Stimulated activated CD8-positive, alpha-beta memory T cell treated with anti-CD3 and anti-CD28 coated beads, Interleukin-7, amount 100 ng/mL, for 1 hour (primary cell): ENCODE results near the gene GSAP.
"Not testable (repeated sequence)": the region's sequence is repeated elsewhere in the genome, so short reads cannot be mapped to it uniquely, and the experiment has no call there.

Source experiments
- DNase-seq, 2 donors: peaks; one replicate each; pipeline ENCODE4 v3.0.0-alpha.2; 2020; ENCODE audit warnings: low read depth in 2 of 2

The GSAP gene

GRCh38 chr7:77288676-77289320, 127.4 kb downstream of the GSAP start:
- DNase-seq = no peak

DNA sequence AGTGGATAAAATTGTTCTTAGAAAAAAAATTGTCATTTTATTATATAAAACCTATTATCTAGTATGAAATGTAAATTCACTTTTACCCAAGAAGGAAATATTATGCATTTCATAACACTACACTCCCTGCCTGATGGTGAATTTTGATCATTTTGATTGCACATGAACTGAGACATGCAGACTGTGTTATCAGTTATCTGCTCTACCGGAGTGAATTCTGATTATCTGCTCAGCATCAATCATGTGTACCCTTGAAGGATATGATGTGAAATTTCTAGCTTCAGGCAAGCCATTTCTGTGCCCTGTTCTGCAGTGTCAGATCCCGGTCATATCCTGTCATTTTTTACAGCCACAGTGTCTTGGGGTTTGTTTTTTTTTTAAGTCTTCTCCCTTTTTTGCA, 131.5 kb downstream of the GSAP start:
- DNase-seq = no peak

DNA sequence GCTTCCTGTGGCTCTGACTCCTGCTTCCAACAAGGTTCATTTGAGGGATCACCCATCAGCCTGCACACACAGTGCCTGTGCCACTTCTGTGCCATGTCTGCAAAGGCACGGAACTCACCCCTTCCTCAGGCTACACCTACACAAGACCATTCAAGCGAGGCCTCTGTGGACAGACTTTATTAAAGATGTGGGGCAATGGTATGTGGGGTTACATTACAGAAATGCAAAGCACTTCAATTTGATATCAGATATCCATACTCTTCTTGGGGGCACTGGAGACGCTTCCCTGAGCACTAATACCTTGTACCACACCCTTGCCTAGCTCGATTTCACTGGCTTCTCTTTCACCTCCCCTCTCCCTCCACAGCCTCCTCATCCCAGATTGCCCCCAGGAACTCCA, 132.1 kb downstream of the GSAP start:
- no peak for DNase-seq

- DNase-seq = no peak
Measured at GRCh38 chr7:77282897-77283296, 133.3 kb downstream of the GSAP start.

- DNase-seq = no peak
Measured at GRCh38 chr7:77281780-77282478, 134.2 kb downstream of the GSAP start.

DNA sequence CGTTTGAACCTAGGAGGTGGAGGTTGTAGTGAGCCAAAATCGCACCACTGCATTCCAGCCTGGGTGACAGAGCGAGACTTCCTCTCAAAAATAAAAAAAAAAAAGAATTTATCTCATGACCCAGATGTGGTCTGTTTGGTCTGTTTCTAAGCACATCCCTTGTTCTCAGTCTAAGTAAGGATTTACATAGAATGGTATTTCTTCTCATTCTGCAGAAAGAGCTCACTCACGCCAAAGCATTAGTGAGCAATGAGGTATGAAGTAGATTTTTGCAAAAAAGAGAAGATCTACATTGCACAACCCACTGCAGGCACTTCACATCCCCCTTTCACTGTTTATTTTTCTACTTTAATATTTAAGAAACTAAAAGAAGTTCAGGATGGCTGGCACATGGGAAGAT, 140.0 kb downstream of the GSAP start:
- no peak for DNase-seq

DNA sequence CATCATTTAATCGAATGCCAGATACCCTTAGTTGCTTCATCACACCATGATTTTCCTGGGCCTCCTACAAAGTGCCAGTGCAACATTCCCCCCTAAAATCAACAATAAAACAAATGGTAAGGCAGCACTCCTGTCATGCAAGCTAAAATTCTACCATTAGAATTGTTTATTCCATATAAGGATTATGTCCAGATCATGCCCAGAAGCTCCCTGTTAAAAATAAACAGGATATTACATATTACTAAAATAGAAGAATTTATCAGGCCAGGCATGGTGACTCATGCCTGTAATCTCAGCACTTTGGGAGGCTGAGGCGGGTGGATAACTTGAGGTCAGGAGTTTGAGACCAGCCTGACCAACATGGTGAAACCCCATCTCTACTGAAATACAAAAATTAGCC, 140.5 kb downstream of the GSAP start:
- not testable (repeated sequence) for DNase-seq

DNA sequence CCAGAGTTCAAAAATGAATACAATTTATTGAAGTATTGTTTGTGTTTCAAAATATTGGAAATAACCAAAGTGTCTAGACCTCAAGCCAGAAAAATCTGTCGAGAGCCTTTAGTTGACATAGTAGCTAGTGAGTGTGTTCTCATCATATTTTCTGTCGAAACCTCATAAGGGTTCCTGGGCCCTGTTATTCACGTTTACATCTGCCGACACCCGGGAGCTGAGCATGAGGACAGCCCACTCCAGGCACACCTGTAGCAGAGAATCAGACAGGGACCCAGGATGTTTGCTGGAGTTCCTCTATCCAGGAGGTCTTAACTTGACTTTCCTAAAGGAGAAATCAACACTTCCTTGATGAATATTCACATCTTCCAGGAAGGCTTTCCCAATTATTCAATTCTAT, 144.4 kb downstream of the GSAP start:
- no peak for DNase-seq

- DNase-seq = no peak
Measured at GRCh38 chr7:77270094-77270480, 146.1 kb downstream of the GSAP start.

DNA sequence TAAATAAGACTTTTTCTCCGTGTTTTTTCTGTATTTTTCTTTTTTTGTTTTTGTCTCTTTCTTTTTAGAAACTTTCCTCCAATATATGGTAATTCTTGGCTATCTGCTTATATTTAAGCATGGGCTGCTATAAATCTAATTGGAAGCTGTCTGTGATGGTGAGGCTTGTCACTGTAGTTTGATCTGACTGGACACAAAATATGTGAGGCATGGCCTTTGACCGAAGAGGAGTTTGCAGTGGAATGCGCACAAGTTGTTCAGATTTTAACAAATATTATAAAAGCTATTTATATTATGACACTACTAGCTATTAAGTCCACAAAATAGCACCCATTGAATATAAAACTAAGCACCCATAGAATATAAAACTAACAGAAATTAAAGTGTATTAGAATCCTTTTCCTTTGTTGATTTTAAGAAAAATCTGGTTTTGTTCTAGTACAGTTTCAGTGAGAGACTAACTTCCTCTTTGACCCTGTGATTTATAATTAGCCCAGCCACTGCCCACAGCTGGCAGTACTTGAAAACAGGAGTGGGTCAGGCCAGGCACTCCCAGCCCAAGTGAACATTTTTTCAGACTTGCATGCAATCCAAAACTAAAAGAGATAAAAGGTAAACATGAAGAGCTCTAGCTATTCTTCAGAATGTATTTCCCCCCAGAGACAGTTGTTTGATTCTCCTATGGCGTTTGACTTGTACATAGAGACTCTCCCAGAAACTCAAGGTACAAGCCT, 146.6 kb downstream of the GSAP start:
- DNase-seq = no peak

- no peak for DNase-seq
Measured at GRCh38 chr7:77266291-77266794, 149.8 kb downstream of the GSAP start.

DNA sequence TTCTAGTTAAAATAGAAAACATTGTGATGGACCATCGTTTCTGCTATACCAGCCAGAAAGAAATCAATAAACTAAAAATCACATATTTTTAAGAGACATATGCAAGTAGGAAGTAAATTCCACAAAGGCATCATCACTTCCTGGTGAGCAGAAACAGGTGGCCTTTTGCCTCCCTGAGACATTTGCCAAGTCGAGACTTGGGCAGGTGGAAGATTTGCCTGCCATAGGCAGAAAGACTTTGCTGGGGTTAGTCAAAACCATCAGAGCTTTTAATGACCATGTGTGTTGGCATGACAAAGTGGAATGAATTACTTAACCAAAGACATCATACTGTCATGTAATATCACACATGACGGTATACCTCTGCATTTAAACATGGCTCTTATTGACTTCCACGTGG, 150.5 kb downstream of the GSAP start:
- no peak for DNase-seq

GRCh38 chr7:77262316-77262715, 153.8 kb downstream of the GSAP start:
- no peak for DNase-seq
